ENCODE results near the gene GAREM1.
"Not testable (repeated sequence)": the region's sequence is repeated elsewhere in the genome, so short reads cannot be mapped to it uniquely, and the experiment has no call there.

The GAREM1 gene

GRCh38 chr18:32321826-32322225, 148.9 kb downstream of the GAREM1 start:
- no peak for DNase-seq

GRCh38 chr18:32319084-32319483, 151.6 kb downstream of the GAREM1 start:
- no peak for DNase-seq

- DNase-seq: no peak
Observed at GRCh38 chr18:32318581-32318980, 152.1 kb downstream of the GAREM1 start.

- no peak for DNase-seq
Observed at GRCh38 chr18:32317651-32318050, 153.0 kb downstream of the GAREM1 start.

GRCh38 chr18:32315881-32316280, 154.8 kb downstream of the GAREM1 start:
- DNase-seq: no peak

- DNase-seq: no peak
Observed at GRCh38 chr18:32310774-32311173, 159.9 kb downstream of the GAREM1 start.

GRCh38 chr18:32310101-32310500, 160.6 kb downstream of the GAREM1 start:
- DNase-seq: no peak

- DNase-seq: no peak
Observed at GRCh38 chr18:32308493-32309120, 162.1 kb downstream of the GAREM1 start.

- DNase-seq: no peak
Observed at GRCh38 chr18:32303400-32303799, 167.3 kb downstream of the GAREM1 start.

GRCh38 chr18:32302806-32303205, 167.9 kb downstream of the GAREM1 start:
- DNase-seq: no peak

GRCh38 chr18:32301976-32302743, 168.5 kb downstream of the GAREM1 start:
- no peak for DNase-seq

- no peak for DNase-seq
Observed at GRCh38 chr18:32301361-32301760, 169.3 kb downstream of the GAREM1 start.

- no peak for DNase-seq
Observed at GRCh38 chr18:32300914-32301313, 169.8 kb downstream of the GAREM1 start.

GRCh38 chr18:32299484-32299883, 171.2 kb downstream of the GAREM1 start:
- DNase-seq: no peak

- no peak for DNase-seq
Observed at GRCh38 chr18:32298171-32298667, 172.5 kb downstream of the GAREM1 start.

- no peak for DNase-seq
Observed at GRCh38 chr18:32297579-32298170, 173.0 kb downstream of the GAREM1 start.

GRCh38 chr18:32296851-32297250, 173.8 kb downstream of the GAREM1 start:
- DNase-seq: no peak

- DNase-seq: no peak
Observed at GRCh38 chr18:32295604-32296003, 175.1 kb downstream of the GAREM1 start.

- no peak for DNase-seq
Observed at GRCh38 chr18:32293107-32293506, 177.6 kb downstream of the GAREM1 start.

- DNase-seq: not testable (repeated sequence)
Observed at GRCh38 chr18:32291623-32292022, 179.1 kb downstream of the GAREM1 start.

GRCh38 chr18:32290810-32291209, 179.9 kb downstream of the GAREM1 start:
- no peak for DNase-seq

GRCh38 chr18:32289483-32290075, 181.1 kb downstream of the GAREM1 start:
- no peak for DNase-seq

GRCh38 chr18:32287873-32288272, 182.8 kb downstream of the GAREM1 start:
- DNase-seq: no peak

GRCh38 chr18:32287249-32287648, 183.4 kb downstream of the GAREM1 start:
- DNase-seq: no peak

All from effector CD8-positive, alpha-beta T cell (primary cell).